NOMO-1 (cell line): ENCODE measurements around the gene NDEL1.

ENCODE experiments used
- DNase-seq, 2 experiments: peaks; one replicate each; lab custom pipeline; 2025; ENCODE audit not compliant: unreplicated experiment in 2 of 2; lab: John Stamatoyannopoulos, UW

NDEL1 gene

GRCh38 chr17:8499171-8499570 lies 63.5 kb downstream of the NDEL1 start:
- no peak for DNase-seq

- DNase-seq = no peak
Measured at GRCh38 chr17:8499614-8500013, 63.9 kb downstream of the NDEL1 start.

- DNase-seq = no peak
Measured at GRCh38 chr17:8500609-8501008, 64.9 kb downstream of the NDEL1 start.

- DNase-seq = no peak
Measured at GRCh38 chr17:8502126-8502525, 66.4 kb downstream of the NDEL1 start.

GRCh38 chr17:8503368-8503767 lies 67.7 kb downstream of the NDEL1 start:
- DNase-seq = no peak

- DNase-seq = no peak
Measured at GRCh38 chr17:8503807-8504206, 68.1 kb downstream of the NDEL1 start.

- no peak for DNase-seq
Measured at GRCh38 chr17:8504460-8505207, 69.0 kb downstream of the NDEL1 start.

- DNase-seq = no peak
Measured at GRCh38 chr17:8506145-8506544, 70.5 kb downstream of the NDEL1 start.

GRCh38 chr17:8514801-8515200 lies 79.1 kb downstream of the NDEL1 start:
- DNase-seq = no peak
